Measurements from ENCODE around the gene SENP3.

- TF ChIP-seq POLR2A (IDR thresholded peaks at IDR 0.05) (no peak), CTCF (IDR thresholded peaks at IDR 0.05) (no peak), EP300 (IDR thresholded peaks at IDR 0.05) (no peak), POLR2AphosphoS5 (IDR thresholded peaks at IDR 0.05) (no peak)
Observed at GRCh38 chr17:7575481-7575883, 13.8 kb downstream of the SENP3 start.
